Measurements from ENCODE around the gene TBL1X. TPM values are rescaled to one million over a fixed set of nuclear protein-coding genes. Genes with fewer than 3 reads are reported as not detected.

TBL1X gene
- total RNA-seq, 1 experiment from 2014 or later = 15.7 TPM

- DNase-seq (ENCODE audit: low spot score) = no peak
These were observed 200.3 kb downstream of the TBL1X start for GRCh38 chrX:9665113-9665512.

- DNase-seq (ENCODE audit: low spot score) = peak; percentile 43
These were observed 203.7 kb downstream of the TBL1X start for GRCh38 chrX:9668537-9668936.

GRCh38 chrX:9670136-9670814 is 205.4 kb downstream of the TBL1X start:
- DNase-seq (ENCODE audit: low spot score) = peak; percentile 14

- DNase-seq (ENCODE audit: low spot score) = no peak
These were observed 207.1 kb downstream of the TBL1X start for GRCh38 chrX:9671998-9672397.

- DNase-seq (ENCODE audit: low spot score) = no peak
These were observed 211.4 kb downstream of the TBL1X start for GRCh38 chrX:9676306-9676705.

GRCh38 chrX:9676738-9677097 is 211.9 kb downstream of the TBL1X start:
- no peak for DNase-seq (ENCODE audit: low spot score)

GRCh38 chrX:9677098-9677739 is 212.4 kb downstream of the TBL1X start:
- DNase-seq (ENCODE audit: low spot score) = no peak

- no peak for DNase-seq (ENCODE audit: low spot score)
These were observed 213.5 kb downstream of the TBL1X start for GRCh38 chrX:9678215-9678965.

GRCh38 chrX:9681011-9681410 is 216.2 kb downstream of the TBL1X start:
- DNase-seq (ENCODE audit: low spot score) = no peak

GRCh38 chrX:9681422-9681821 is 216.6 kb downstream of the TBL1X start:
- peak; percentile 14 for DNase-seq (ENCODE audit: low spot score)

- DNase-seq (ENCODE audit: low spot score) = no peak
These were observed 217.6 kb downstream of the TBL1X start for GRCh38 chrX:9682456-9682855.

GRCh38 chrX:9682861-9683260 is 218.0 kb downstream of the TBL1X start:
- no peak for DNase-seq (ENCODE audit: low spot score)

- DNase-seq (ENCODE audit: low spot score) = no peak
These were observed 218.5 kb downstream of the TBL1X start for GRCh38 chrX:9683350-9683749.

- DNase-seq (ENCODE audit: low spot score) = no peak
These were observed 223.0 kb downstream of the TBL1X start for GRCh38 chrX:9687899-9688298.

GRCh38 chrX:9688833-9689232 is 224.0 kb downstream of the TBL1X start:
- no peak for DNase-seq (ENCODE audit: low spot score)

GRCh38 chrX:9690046-9690445 is 225.2 kb downstream of the TBL1X start:
- no peak for DNase-seq (ENCODE audit: low spot score)

- DNase-seq (ENCODE audit: low spot score) = no peak
These were observed 228.6 kb downstream of the TBL1X start for GRCh38 chrX:9693307-9694001.

- DNase-seq (ENCODE audit: low spot score) = no peak
These were observed 233.7 kb downstream of the TBL1X start for GRCh38 chrX:9698576-9698975.

- DNase-seq (ENCODE audit: low spot score) = no peak
These were observed 235.7 kb downstream of the TBL1X start for GRCh38 chrX:9700555-9700954.

- DNase-seq (ENCODE audit: low spot score) = no peak
These were observed 236.9 kb downstream of the TBL1X start for GRCh38 chrX:9701790-9702189.

GRCh38 chrX:9703406-9703805 is 238.5 kb downstream of the TBL1X start:
- no peak for DNase-seq (ENCODE audit: low spot score)

GRCh38 chrX:9704876-9705465 is 240.1 kb downstream of the TBL1X start:
- DNase-seq (ENCODE audit: low spot score) = no peak
